H1 (cell line): ENCODE results near the gene KRTAP4-9. TPM values are rescaled to one million over a fixed set of nuclear protein-coding genes. Genes with fewer than 3 reads are reported as not detected.

ENCODE experiments used
- KDM5A ChIP-seq: fragments of 200-600 bp; IDR thresholded peaks from 2 replicates; pipeline ENCODE4 v1.7.1; 2012; ENCODE audit warnings: mild to moderate bottlenecking, low read length, inconsistent platforms, mixed read lengths
- NRF1 ChIP-seq: IDR thresholded peaks from 2 replicates; pipeline ENCODE4 v1.6.1; 2011; ENCODE audit warnings: mild to moderate bottlenecking, low read depth, low read length, improper control_type of control experiment
- polyA plus RNA-seq, 7 experiments: library from polyadenylated mRNA; depleted of rRNA in 3 of 7; stranded (reverse) in 5 of 7; unstranded in 2 of 7; fragments of >200 nt in 5 of 7; fragments of 200-250 nt in 2 of 7; gene quantifications; 1 replicate in 5 of 7; 2 replicates in 1 of 7; 4 replicates in 1 of 7; pipeline versions ENCODE4 v1.2.1 to v1.2.3, GENCODE V29; 2011 to 2013; ENCODE audit warnings: missing spikeins in 2 of 7, mixed read lengths in 2 of 7
- total RNA-seq: library from RNA; stranded (reverse); fragmentation: NEBNext Ultra II Directional; extraction: Animal tissue kit (Norgen Biotek cat#: 25700); gene quantifications from 2 replicates; pipeline ENCODE4 v1.2.1, GENCODE V29; 2021
- TF ChIP-seq, protein P1 (sequence below): fragments of 300-600 bp; sonication (generic); IDR thresholded peaks from 2 replicates; pipeline ENCODE4 v1.7.1; 2012; ENCODE audit warnings: low read length, moderate library complexity, mild to moderate bottlenecking, inconsistent platforms; ENCODE audit not compliant: insufficient replicate concordance

Gene KRTAP4-9
- total and polyA plus RNA-seq, 2 of the 8 experiments (the other 6 are each of a cell fraction or from before 2014, with no cell fraction given), result not detected

DNA sequence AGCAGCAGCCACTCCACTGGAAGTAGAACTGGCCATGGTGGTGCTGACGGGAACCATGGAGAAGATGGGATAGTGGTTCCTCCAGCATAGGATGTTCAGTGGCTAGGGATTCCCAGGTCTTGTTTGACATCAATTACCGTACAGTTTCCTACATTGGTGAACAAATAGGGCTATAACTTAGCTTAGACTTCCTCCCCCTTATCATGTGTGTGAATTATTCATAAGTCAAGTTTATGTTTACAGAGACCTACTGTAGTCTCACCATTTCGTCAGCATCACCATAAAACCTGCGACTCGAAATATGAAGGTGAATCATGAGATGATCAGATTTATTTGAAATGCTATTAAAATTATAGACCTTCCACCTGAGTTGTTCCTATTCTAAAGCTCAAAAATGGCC lies 46.4 kb upstream of the KRTAP4-9 start (continued):
- TF ChIP-seq, protein P1, sequence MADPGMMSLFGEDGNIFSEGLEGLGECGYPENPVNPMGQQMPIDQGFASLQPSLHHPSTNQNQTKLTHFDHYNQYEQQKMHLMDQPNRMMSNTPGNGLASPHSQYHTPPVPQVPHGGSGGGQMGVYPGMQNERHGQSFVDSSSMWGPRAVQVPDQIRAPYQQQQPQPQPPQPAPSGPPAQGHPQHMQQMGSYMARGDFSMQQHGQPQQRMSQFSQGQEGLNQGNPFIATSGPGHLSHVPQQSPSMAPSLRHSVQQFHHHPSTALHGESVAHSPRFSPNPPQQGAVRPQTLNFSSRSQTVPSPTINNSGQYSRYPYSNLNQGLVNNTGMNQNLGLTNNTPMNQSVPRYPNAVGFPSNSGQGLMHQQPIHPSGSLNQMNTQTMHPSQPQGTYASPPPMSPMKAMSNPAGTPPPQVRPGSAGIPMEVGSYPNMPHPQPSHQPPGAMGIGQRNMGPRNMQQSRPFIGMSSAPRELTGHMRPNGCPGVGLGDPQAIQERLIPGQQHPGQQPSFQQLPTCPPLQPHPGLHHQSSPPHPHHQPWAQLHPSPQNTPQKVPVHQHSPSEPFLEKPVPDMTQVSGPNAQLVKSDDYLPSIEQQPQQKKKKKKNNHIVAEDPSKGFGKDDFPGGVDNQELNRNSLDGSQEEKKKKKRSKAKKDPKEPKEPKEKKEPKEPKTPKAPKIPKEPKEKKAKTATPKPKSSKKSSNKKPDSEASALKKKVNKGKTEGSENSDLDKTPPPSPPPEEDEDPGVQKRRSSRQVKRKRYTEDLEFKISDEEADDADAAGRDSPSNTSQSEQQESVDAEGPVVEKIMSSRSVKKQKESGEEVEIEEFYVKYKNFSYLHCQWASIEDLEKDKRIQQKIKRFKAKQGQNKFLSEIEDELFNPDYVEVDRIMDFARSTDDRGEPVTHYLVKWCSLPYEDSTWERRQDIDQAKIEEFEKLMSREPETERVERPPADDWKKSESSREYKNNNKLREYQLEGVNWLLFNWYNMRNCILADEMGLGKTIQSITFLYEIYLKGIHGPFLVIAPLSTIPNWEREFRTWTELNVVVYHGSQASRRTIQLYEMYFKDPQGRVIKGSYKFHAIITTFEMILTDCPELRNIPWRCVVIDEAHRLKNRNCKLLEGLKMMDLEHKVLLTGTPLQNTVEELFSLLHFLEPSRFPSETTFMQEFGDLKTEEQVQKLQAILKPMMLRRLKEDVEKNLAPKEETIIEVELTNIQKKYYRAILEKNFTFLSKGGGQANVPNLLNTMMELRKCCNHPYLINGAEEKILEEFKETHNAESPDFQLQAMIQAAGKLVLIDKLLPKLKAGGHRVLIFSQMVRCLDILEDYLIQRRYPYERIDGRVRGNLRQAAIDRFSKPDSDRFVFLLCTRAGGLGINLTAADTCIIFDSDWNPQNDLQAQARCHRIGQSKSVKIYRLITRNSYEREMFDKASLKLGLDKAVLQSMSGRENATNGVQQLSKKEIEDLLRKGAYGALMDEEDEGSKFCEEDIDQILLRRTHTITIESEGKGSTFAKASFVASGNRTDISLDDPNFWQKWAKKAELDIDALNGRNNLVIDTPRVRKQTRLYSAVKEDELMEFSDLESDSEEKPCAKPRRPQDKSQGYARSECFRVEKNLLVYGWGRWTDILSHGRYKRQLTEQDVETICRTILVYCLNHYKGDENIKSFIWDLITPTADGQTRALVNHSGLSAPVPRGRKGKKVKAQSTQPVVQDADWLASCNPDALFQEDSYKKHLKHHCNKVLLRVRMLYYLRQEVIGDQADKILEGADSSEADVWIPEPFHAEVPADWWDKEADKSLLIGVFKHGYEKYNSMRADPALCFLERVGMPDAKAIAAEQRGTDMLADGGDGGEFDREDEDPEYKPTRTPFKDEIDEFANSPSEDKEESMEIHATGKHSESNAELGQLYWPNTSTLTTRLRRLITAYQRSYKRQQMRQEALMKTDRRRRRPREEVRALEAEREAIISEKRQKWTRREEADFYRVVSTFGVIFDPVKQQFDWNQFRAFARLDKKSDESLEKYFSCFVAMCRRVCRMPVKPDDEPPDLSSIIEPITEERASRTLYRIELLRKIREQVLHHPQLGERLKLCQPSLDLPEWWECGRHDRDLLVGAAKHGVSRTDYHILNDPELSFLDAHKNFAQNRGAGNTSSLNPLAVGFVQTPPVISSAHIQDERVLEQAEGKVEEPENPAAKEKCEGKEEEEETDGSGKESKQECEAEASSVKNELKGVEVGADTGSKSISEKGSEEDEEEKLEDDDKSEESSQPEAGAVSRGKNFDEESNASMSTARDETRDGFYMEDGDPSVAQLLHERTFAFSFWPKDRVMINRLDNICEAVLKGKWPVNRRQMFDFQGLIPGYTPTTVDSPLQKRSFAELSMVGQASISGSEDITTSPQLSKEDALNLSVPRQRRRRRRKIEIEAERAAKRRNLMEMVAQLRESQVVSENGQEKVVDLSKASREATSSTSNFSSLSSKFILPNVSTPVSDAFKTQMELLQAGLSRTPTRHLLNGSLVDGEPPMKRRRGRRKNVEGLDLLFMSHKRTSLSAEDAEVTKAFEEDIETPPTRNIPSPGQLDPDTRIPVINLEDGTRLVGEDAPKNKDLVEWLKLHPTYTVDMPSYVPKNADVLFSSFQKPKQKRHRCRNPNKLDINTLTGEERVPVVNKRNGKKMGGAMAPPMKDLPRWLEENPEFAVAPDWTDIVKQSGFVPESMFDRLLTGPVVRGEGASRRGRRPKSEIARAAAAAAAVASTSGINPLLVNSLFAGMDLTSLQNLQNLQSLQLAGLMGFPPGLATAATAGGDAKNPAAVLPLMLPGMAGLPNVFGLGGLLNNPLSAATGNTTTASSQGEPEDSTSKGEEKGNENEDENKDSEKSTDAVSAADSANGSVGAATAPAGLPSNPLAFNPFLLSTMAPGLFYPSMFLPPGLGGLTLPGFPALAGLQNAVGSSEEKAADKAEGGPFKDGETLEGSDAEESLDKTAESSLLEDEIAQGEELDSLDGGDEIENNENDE, result no peak
- TF ChIP-seq NRF1 (no peak), KDM5A (no peak)
